Measurements from ENCODE around the gene LITAFD. TPM values are rescaled to one million over a fixed set of nuclear protein-coding genes. Genes with fewer than 3 reads are reported as not detected.

LITAFD gene
- polyA plus RNA-seq, 1 of the 3 experiments (the other 2 are of a cell fraction), result not detected

DNA sequence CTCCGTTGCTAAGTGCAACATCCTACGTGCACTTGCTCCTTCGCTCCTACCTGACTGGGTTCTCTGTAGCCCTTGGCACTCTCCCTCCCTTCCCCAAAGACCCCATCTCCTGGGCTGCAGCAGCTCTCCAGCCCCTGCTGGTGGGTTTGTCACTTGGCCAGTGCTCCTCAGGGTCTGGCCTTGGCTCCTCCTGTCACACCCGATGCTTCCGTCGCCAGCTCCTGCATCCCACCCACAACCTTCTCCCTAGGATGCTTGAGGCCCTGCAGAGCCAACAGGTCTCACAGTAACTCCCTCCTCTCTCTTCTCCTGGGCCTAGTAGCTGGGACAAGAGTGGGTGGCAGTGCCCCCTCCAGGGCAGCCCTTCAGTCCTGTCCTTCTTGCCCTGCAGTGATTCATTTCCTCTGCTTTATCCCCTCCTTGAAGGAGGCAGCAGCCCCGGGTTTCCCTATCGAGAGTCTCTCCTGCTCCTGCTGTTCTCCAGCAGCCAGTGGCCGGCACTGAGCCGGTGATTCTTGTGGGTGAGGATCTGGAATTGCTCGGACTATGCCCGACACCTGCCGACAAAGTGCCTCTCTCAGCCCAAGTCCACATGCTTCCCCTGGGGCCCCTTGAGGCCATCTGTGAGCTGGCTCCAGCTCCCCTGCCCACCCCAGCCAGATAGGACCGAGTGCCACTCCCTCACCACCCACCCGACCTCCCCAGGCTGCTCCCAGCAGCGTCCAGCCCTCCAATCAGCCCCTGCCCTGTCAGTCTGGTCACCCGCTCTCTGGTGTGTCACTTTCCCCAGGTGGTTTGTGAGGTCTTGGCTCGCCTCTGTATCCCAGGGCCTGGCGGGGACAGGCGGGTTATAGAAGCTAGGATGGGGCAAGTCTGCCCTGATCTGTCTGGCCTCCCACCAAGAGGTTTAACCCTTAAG lies 3.8 kb downstream of the LITAFD start:
- Histone ChIP-seq H3K79me2 (ENCODE audit: insufficient read depth) (no peaks in the 10 kb centered on the region), H3F3A (replicated peaks; ENCODE audit: insufficient read depth) (peaks cover 6% of the 10 kb centered on the region), H3K4me1 (ENCODE audit: control insufficient read depth in 1 of 2, insufficient read depth in 2 of 2, low read depth in 1 of 2, low read length in 1 of 2) (peaks cover 9 to 32% of the 10 kb centered on the region in 2 experiments; a peak in 2 of 4 replicates), H3K4me2 (peak overlapping the region; percentile 59), H3K9me2 (no peaks in the 10 kb centered on the region), H2AFZ (ENCODE audit: low read depth) (no peak overlapping the region), H3K27ac (ENCODE audit: low read depth in 2 of 2, low read length in 1 of 2) (peak overlapping the region; percentile 1 to 27; a peak in 2 of 4 replicates), H3K9me3 (no peaks in the 10 kb centered on the region), H3K36me3 (replicated peaks in 1 of 2; ENCODE audit: control insufficient read depth in 1 of 2, insufficient read depth in 2 of 2, low read length in 1 of 2) (peaks cover 5 to 18% of the 10 kb centered on the region in 2 experiments), H4K20me1 (ENCODE audit: insufficient read depth) (0 out of 2 replicates have a peak, but pooled peaks cover 12% of the 10 kb centered on the region), H3K9ac (no peak overlapping the region), H3K27me3 (ENCODE audit: insufficient read depth) (no peaks in the 10 kb centered on the region), H3K4me3 (ENCODE audit: low read depth in 2 of 2, low read length in 1 of 2) (no peak overlapping the region)
- DNase-seq, result peak; percentile 69
- CTCF ChIA-PET, result interaction anchor here (0.7 to 7.5 kb wide), 6 partner anchors 50 to 318 kb away, joined by 3 to 45 read pairs (median 6); partner anchors contain the start of gene ABAT
- TF ChIP-seq TAF1 (IDR thresholded peaks at IDR 0.05; ENCODE audit: borderline replicate concordance, low read depth, low read length), result no peak
- TF ChIP-seq NRF1 (IDR thresholded peaks at IDR 0.05; ENCODE audit: low read depth, low read length), result no peak
- TF ChIP-seq, protein P1, sequence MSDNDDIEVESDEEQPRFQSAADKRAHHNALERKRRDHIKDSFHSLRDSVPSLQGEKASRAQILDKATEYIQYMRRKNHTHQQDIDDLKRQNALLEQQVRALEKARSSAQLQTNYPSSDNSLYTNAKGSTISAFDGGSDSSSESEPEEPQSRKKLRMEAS (IDR thresholded peaks at IDR 0.05; ENCODE audit: low read depth), result no peak
- TF ChIP-seq, protein P2, sequence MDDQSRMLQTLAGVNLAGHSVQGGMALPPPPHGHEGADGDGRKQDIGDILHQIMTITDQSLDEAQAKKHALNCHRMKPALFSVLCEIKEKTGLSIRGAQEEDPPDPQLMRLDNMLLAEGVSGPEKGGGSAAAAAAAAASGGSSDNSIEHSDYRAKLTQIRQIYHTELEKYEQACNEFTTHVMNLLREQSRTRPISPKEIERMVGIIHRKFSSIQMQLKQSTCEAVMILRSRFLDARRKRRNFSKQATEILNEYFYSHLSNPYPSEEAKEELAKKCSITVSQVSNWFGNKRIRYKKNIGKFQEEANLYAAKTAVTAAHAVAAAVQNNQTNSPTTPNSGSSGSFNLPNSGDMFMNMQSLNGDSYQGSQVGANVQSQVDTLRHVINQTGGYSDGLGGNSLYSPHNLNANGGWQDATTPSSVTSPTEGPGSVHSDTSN (IDR thresholded peaks at IDR 0.05), result no peak
- no peak for TF ChIP-seq FOXJ3 (CRISPR knock-in tag; IDR thresholded peaks at IDR 0.05)
- TF ChIP-seq EZH2phosphoT487 (IDR thresholded peaks at IDR 0.05; ENCODE audit: borderline replicate concordance, low read depth), result no peak
- TF ChIP-seq FOSL2 (IDR thresholded peaks at IDR 0.05; ENCODE audit: borderline replicate concordance, low read depth), result no peak
- TF ChIP-seq MEF2A (IDR thresholded peaks at IDR 0.05; ENCODE audit: borderline replicate concordance, low read depth), result no peak
- no peak for TF ChIP-seq YY1 (IDR thresholded peaks at IDR 0.05; ENCODE audit: low read depth)
- TF ChIP-seq SIN3A (IDR thresholded peaks at IDR 0.05; ENCODE audit: borderline replicate concordance, low read depth, low read length), result no peak
- no peak for TF ChIP-seq POLR2AphosphoS5 (IDR thresholded peaks at IDR 0.05; ENCODE audit: low read depth, low read length)
- TF ChIP-seq RAD21 (IDR thresholded peaks at IDR 0.05; ENCODE audit: low read length), result no peak
- TF ChIP-seq, protein P3, sequence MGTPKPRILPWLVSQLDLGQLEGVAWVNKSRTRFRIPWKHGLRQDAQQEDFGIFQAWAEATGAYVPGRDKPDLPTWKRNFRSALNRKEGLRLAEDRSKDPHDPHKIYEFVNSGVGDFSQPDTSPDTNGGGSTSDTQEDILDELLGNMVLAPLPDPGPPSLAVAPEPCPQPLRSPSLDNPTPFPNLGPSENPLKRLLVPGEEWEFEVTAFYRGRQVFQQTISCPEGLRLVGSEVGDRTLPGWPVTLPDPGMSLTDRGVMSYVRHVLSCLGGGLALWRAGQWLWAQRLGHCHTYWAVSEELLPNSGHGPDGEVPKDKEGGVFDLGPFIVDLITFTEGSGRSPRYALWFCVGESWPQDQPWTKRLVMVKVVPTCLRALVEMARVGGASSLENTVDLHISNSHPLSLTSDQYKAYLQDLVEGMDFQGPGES (IDR thresholded peaks at IDR 0.05; ENCODE audit: low read depth, low read length), result no peak
- no peak for TF ChIP-seq CHD2 (IDR thresholded peaks at IDR 0.05; ENCODE audit: low read length, partially characterized antibody)
- POLR2A ChIA-PET, result no interaction called here
- 61% methylated on average over 18 of the region's 20 CpGs for WGBS (ENCODE audit: low lambda C conversion rate)
